ENCODE data around the gene PHLDA2.

The PHLDA2 gene

GRCh38 chr11:2960139-2960538 is 30.9 kb upstream of the PHLDA2 start (continued):
- TF ChIP-seq ZNF518A (tag by site-specific recombination; conservative IDR thresholded peaks at IDR 0.05; ENCODE audit: low read depth) = no peak
- TF ChIP-seq, protein P1, sequence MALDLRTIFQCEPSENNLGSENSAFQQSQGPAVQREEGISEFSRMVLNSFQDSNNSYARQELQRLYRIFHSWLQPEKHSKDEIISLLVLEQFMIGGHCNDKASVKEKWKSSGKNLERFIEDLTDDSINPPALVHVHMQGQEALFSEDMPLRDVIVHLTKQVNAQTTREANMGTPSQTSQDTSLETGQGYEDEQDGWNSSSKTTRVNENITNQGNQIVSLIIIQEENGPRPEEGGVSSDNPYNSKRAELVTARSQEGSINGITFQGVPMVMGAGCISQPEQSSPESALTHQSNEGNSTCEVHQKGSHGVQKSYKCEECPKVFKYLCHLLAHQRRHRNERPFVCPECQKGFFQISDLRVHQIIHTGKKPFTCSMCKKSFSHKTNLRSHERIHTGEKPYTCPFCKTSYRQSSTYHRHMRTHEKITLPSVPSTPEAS (tag by site-specific recombination; IDR thresholded peaks at IDR 0.05) = no peak

DNA sequence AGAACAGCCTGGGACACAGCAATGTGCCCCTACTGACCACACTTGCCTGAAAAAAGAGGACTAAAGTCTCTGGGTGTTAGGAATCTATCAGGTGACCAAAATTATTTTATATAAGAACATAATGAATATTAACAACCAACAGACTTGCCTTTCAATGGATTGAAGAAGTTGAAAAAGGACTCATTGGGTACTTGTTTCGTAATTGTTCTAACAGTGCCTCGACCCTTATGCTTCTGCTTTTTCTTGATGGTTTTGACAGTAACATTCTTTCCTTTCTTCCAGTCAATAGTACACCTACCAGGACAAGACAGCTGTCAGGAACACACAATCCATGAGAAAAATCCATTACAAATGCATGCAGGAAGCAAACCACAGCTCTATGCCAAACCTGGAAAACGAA is 29.0 kb upstream of the PHLDA2 start:
- ChIA-PET CTCF (interaction anchor here (1.1 kb wide), 1 partner anchor 63 kb away, joined by 4 read pairs; no protein-coding TSS in a partner anchor), POLR2A (no interaction called here)
- Histone ChIP-seq H3K27ac (ENCODE audit: extremely low read depth, low read depth, low read length) (no peak overlapping the region), H3K36me3 (ENCODE audit: control insufficient read depth in 2 of 2, insufficient read depth in 1 of 2, low read length in 2 of 2) (peaks cover 6 to 99% of the 10 kb centered on the region in 2 experiments; a peak in 2 of 3 replicates), H3K9me3 (ENCODE audit: control insufficient read depth, insufficient read depth, low read depth, low read length) (no peaks in the 10 kb centered on the region), H3K4me3 (ENCODE audit: low read depth, low read length) (no peak overlapping the region), H3K4me1 (ENCODE audit: control insufficient read depth, insufficient read depth, low read length) (no peaks in the 10 kb centered on the region)
- TF ChIP-seq ZNF214 (tag by site-specific recombination; IDR thresholded peaks at IDR 0.05; ENCODE audit: borderline replicate concordance) (no peak), ZNF37A (tag by site-specific recombination; IDR thresholded peaks at IDR 0.05) (no peak), ZNF2 (tag by site-specific recombination; IDR thresholded peaks at IDR 0.05) (no peak), ZNF138 (tag by site-specific recombination; IDR thresholded peaks at IDR 0.05; ENCODE audit: borderline replicate concordance) (no peak), ZNF354C (tag by site-specific recombination; IDR thresholded peaks at IDR 0.05; ENCODE audit: borderline replicate concordance, low read depth) (no peak), ZNF585B (tag by site-specific recombination; IDR thresholded peaks at IDR 0.05) (no peak), HOXA7 (CRISPR knock-in tag; IDR thresholded peaks at IDR 0.05; ENCODE audit: borderline replicate concordance) (no peak), ZNF777 (tag by site-specific recombination; IDR thresholded peaks at IDR 0.05; ENCODE audit: borderline replicate concordance) (no peak), ZNF23 (tag by site-specific recombination; IDR thresholded peaks at IDR 0.05; ENCODE audit: borderline replicate concordance) (no peak), REPIN1 (tag by site-specific recombination; IDR thresholded peaks at IDR 0.05; ENCODE audit: low read depth) (no peak)
- TF ChIP-seq, protein P2, sequence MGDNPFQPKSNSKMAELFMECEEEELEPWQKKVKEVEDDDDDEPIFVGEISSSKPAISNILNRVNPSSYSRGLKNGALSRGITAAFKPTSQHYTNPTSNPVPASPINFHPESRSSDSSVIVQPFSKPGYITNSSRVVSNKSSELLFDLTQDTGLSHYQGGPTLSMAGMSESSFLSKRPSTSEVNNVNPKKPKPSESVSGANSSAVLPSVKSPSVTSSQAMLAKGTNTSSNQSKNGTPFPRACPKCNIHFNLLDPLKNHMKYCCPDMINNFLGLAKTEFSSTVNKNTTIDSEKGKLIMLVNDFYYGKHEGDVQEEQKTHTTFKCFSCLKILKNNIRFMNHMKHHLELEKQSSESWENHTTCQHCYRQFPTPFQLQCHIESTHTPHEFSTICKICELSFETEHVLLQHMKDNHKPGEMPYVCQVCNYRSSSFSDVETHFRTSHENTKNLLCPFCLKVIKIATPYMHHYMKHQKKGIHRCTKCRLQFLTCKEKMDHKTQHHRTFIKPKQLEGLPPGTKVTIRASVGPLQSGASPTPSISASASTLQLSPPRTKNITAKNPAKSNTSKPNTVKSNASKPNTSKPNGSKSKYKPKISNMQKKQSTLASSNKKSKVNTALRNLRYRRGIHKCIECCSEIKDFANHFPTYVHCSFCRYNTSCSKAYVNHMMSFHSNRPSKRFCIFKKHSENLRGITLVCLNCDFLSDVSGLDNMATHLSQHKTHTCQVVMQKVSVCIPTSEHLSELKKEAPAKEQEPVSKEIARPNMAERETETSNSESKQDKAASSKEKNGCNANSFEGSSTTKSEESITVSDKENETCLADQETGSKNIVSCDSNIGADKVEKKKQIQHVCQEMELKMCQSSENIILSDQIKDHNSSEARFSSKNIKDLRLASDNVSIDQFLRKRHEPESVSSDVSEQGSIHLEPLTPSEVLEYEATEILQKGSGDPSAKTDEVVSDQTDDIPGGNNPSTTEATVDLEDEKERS (tag by site-specific recombination; IDR thresholded peaks at IDR 0.05) = no peak
- TF ChIP-seq, protein P3, sequence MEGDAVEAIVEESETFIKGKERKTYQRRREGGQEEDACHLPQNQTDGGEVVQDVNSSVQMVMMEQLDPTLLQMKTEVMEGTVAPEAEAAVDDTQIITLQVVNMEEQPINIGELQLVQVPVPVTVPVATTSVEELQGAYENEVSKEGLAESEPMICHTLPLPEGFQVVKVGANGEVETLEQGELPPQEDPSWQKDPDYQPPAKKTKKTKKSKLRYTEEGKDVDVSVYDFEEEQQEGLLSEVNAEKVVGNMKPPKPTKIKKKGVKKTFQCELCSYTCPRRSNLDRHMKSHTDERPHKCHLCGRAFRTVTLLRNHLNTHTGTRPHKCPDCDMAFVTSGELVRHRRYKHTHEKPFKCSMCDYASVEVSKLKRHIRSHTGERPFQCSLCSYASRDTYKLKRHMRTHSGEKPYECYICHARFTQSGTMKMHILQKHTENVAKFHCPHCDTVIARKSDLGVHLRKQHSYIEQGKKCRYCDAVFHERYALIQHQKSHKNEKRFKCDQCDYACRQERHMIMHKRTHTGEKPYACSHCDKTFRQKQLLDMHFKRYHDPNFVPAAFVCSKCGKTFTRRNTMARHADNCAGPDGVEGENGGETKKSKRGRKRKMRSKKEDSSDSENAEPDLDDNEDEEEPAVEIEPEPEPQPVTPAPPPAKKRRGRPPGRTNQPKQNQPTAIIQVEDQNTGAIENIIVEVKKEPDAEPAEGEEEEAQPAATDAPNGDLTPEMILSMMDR (tag by site-specific recombination; IDR thresholded peaks at IDR 0.05) = no peak
- TF ChIP-seq, protein P4, sequence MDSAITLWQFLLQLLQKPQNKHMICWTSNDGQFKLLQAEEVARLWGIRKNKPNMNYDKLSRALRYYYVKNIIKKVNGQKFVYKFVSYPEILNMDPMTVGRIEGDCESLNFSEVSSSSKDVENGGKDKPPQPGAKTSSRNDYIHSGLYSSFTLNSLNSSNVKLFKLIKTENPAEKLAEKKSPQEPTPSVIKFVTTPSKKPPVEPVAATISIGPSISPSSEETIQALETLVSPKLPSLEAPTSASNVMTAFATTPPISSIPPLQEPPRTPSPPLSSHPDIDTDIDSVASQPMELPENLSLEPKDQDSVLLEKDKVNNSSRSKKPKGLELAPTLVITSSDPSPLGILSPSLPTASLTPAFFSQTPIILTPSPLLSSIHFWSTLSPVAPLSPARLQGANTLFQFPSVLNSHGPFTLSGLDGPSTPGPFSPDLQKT (IDR thresholded peaks at IDR 0.05; ENCODE audit: borderline replicate concordance, low read depth, low read length) = no peak
